SK-N-SH treated with all-trans-retinoic acid at 6 μM for 48 hours (cell line): ENCODE data around the gene CSF2RB.

ENCODE experiments used
- ARNTL ChIP-seq: fragments of 450-650 bp; formaldehyde crosslinking; IDR thresholded peaks from 2 replicates; pipeline ENCODE4 v1.5.0; 2020; ENCODE audit warnings: low read depth, mild to moderate bottlenecking, moderate library complexity, borderline replicate concordance
- GLIS3 ChIP-seq: fragments of 250-450 bp; sonication (Bioruptor Pico); IDR thresholded peaks from 2 replicates; pipeline ENCODE4 v1.5.0; 2020; ENCODE audit warnings: mild to moderate bottlenecking, moderate library complexity
- ISL1 ChIP-seq: fragments of 250-450 bp; sonication (Bioruptor Pico); IDR thresholded peaks from 2 replicates; pipeline ENCODE4 v2.1.2; 2022; ENCODE audit warnings: mild to moderate bottlenecking, moderate library complexity
- PATZ1 ChIP-seq: fragments of 250-450 bp; sonication (Bioruptor Pico); IDR thresholded peaks from 2 replicates; pipeline ENCODE4 v1.8.0; 2020; ENCODE audit warnings: mild to moderate bottlenecking, moderate library complexity, borderline replicate concordance
- PPARA ChIP-seq: fragments of 250-450 bp; sonication (Bioruptor Pico); IDR thresholded peaks from 2 replicates; pipeline ENCODE4 v1.5.0; 2020; ENCODE audit warnings: mild to moderate bottlenecking, borderline replicate concordance
- RARB ChIP-seq: fragments of 250-450 bp; sonication (Bioruptor Pico); IDR thresholded peaks from 2 replicates; pipeline ENCODE4 v1.8.0; 2021; ENCODE audit warnings: mild to moderate bottlenecking, moderate library complexity

- TF ChIP-seq PPARA (CRISPR knock-in tag) (no peak), GLIS3 (no peak), ISL1 (CRISPR knock-in tag) (no peak), RARB (CRISPR knock-in tag) (no peak), ARNTL (CRISPR knock-in tag) (no peak), PATZ1 (CRISPR knock-in tag) (no peak)
These were observed 21.8 kb downstream of the CSF2RB start for GRCh38 chr22:36935313-36935610.
